ENCODE data around the gene FAM171A2. TPM values are rescaled to one million over a fixed set of nuclear protein-coding genes. Genes with fewer than 3 reads are reported as not detected.

FAM171A2 gene
- total RNA-seq, 1 experiment from 2014 or later = 7.6 TPM

- ChIA-PET POLR2A (no interaction called here), CTCF (no interaction called here)
- H3K4me1 ChIP-seq (ENCODE audit: control insufficient read depth, insufficient read depth, low read length) = peaks cover 6% of the 10 kb centered on the region; the same call in 1 of the 2 replicates
- H3K4me3 ChIP-seq (ENCODE audit: low read depth in 2 of 2, low read length in 2 of 2) = no peak overlapping the region
- H3K9me3 ChIP-seq (ENCODE audit: control insufficient read depth, insufficient read depth, low read depth, low read length) = no peaks in the 10 kb centered on the region
- ATAC-seq = no peak
- no TSS peak for BruUV-seq (replicated peaks)
- TF ChIP-seq POLR2AphosphoS5 (IDR thresholded peaks at IDR 0.05; ENCODE audit: low read depth, low read length) (no peak), CTCF (IDR thresholded peaks at IDR 0.05) (peak; percentile 11; the same call in 1 of the 2 replicates)
- H3K27ac ChIP-seq (ENCODE audit: low read length) = no peak overlapping the region
- no peaks in the 10 kb centered on the region for H3K36me3 ChIP-seq (ENCODE audit: control insufficient read depth, insufficient read depth, low read length)
- in situ Hi-C loops (cut with HindIII; ENCODE audit: low pct_unique_long_range_greater_than_20kb, low sequenced_read_pairs) (no loop called here), intact Hi-C loops (cut with micrococcal nuclease; ENCODE audit: unreplicated experiment) (no loop called here)
- H3K27me3 ChIP-seq (ENCODE audit: control insufficient read depth, insufficient read depth, low read length) = no peaks in the 10 kb centered on the region
- DNase-seq (ENCODE audit: low read depth, low spot score) = no peak
These were observed 7.4 kb downstream of the FAM171A2 start for GRCh38 chr17:44356241-44356640.

GRCh38 chr17:44355642-44356099, 8.0 kb downstream of the FAM171A2 start:
- in situ Hi-C loops (cut with HindIII; ENCODE audit: low pct_unique_long_range_greater_than_20kb, low sequenced_read_pairs) = no loop called here
- ATAC-seq = no peak
- POLR2A ChIA-PET = no interaction called here

More at GRCh38 chr17:44355642-44356099, 8.0 kb downstream of the FAM171A2 start:
- CTCF ChIA-PET = interaction anchor here (0.6 kb wide), 1 partner anchor 258 kb away, joined by 3 read pairs; no protein-coding TSS in a partner anchor
- no peak for DNase-seq (ENCODE audit: low read depth, low spot score)
- H3K27me3 ChIP-seq (ENCODE audit: control insufficient read depth, insufficient read depth, low read length) = no peaks in the 10 kb centered on the region
- no peak for TF ChIP-seq REST (IDR thresholded peaks at IDR 0.05; ENCODE audit: insufficient read depth in 1 of 2, low read depth in 2 of 2, low read length in 1 of 2)
- TF ChIP-seq SIN3A (IDR thresholded peaks at IDR 0.05; ENCODE audit: borderline replicate concordance, insufficient read depth, low read depth, low read length) = no peak
- no peak for TF ChIP-seq CTCF (IDR thresholded peaks at IDR 0.05)
- no peak for TF ChIP-seq POLR2AphosphoS5 (IDR thresholded peaks at IDR 0.05; ENCODE audit: low read depth, low read length)
- TF ChIP-seq TCF7L2 (IDR thresholded peaks at IDR 0.05; ENCODE audit: low read depth, low read length) = no peak
- H3K4me3 ChIP-seq (ENCODE audit: low read depth in 2 of 2, low read length in 2 of 2) = no peak overlapping the region
- no peak overlapping the region for H3K27ac ChIP-seq (ENCODE audit: low read length)
- no peaks in the 10 kb centered on the region; the same call in 1 of the 2 replicates for H3K4me1 ChIP-seq (ENCODE audit: control insufficient read depth, insufficient read depth, low read length)
- H3K9me3 ChIP-seq (ENCODE audit: control insufficient read depth, insufficient read depth, low read depth, low read length) = no peaks in the 10 kb centered on the region
- no peaks in the 10 kb centered on the region for H3K36me3 ChIP-seq (ENCODE audit: control insufficient read depth, insufficient read depth, low read length)
- BruUV-seq (replicated peaks) = no TSS peak
- intact Hi-C loops (cut with micrococcal nuclease; ENCODE audit: unreplicated experiment) = no loop called here
